SK-MEL-5 (cell line): ENCODE measurements around the gene POLD2. TPM values are rescaled to one million over a fixed set of nuclear protein-coding genes. Genes with fewer than 3 reads are reported as not detected.

ENCODE experiments used
- DNase-seq: peaks from one replicate; pipeline ENCODE4 v3.0.0-alpha.2; 2016; ENCODE audit warnings: low read depth, low spot score
- in situ Hi-C: cut with HindIII; loops from 2 replicates; pipeline ENCODE4 v1.10.0; 2016; ENCODE audit warnings: low sequenced_read_pairs, high pct_unique_total_duplicates, low pct_unique_long_range_greater_than_20kb
- small RNA-seq, 2 experiments: library from RNA; depleted of rRNA; stranded (forward); fragments of <200 nt; gene quantifications; one replicate each; pipeline ENCODE3, GENCODE V24; 2014
- total RNA-seq: library from RNA; depleted of rRNA; stranded (reverse); fragments of >200 nt; shearing (Covaris generic); gene quantifications from 2 replicates; pipeline ENCODE4 v1.2.3, GENCODE V29; 2014; rRNA removed

POLD2 gene
- total RNA-seq, 1 experiment from 2014 or later, result 172 TPM

DNA sequence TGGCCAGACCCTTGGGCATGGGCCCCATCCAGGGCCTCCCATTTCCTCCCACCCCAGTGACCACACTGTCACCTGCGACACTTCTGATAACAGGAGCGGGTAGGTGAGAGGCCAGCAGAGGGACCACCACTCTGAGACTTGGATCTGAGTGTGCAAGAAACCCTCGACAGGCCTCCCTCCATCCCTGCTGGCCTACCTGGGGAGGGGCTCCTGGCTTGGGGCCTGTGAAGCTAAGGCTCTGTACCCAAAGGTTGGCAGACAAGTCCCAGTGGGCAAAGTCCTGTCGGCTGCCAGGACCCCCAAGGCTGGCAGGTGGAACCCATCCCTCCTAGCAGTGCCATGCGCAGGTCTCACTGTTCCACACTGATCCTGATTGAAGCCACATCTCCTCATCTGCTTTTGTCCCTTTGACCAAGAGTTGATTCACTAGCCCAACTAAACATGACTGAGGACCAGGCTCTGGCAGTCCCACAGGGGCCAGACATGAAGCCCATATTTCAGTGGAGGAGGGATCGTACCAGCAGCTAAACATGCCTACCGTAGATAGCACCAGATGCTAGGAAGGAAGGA is 56.8 kb downstream of the POLD2 start:
- DNase-seq, result no peak
- in situ Hi-C loops, result no loop called here

DNA sequence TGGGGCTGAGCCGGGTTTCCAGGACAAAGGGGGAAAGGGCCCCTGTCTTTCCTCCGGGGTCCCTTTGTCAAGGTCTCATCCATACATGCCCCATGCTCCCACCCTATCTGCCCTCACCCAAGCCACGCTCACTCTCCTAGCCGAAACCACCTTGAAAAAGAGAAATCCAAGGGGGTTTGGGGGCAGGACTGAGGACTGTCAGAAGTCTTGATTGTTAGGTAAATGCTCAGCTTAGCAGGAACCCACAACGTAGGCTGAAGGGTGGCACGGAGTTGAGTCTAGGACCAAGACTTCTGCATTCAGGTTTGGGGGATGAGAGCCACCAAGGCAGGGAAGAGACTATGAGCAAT is 57.3 kb downstream of the POLD2 start:
- no peak for DNase-seq
- in situ Hi-C loops, result no loop called here

DNA sequence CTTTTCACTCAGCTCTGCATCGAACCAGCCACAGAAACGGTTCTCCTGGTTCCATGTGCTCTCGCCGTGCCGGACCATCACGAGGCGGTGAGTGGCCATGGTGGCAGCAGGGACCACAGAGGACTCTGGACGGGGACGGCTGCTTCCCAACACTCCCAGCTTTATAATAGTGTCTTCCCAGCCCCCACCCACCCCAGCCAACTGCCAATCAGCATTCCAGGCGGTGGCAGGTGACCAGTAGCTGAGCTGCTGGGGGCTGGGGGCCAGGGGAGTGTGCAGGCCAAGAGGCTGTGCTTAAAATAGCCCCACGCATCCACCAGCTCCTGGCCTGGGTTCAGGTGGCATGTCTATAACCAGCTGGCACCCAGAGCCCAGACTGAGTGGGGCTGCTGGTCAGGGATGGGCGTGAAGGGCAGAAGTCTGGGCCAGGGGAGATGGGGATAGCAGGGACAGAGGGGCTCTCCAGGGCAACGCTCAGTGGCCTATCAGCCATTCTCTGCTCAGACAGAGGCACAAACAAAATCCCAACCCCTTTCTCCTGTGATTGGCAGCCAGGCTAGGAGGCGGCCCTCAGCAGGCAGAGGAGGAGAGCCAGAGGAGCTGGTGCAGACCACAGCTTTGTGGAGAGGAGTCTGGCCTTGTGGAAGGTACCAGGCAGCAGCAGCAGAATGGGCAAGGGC is 57.8 kb downstream of the POLD2 start, which contains the start of gene PGAM2:
PGAM2 (minus strand) TSS at position 137 of the 680 bp plus-strand sequence; CDS start at position 99, 38 bp downstream.
- in situ Hi-C loops, result no loop called here

DNA sequence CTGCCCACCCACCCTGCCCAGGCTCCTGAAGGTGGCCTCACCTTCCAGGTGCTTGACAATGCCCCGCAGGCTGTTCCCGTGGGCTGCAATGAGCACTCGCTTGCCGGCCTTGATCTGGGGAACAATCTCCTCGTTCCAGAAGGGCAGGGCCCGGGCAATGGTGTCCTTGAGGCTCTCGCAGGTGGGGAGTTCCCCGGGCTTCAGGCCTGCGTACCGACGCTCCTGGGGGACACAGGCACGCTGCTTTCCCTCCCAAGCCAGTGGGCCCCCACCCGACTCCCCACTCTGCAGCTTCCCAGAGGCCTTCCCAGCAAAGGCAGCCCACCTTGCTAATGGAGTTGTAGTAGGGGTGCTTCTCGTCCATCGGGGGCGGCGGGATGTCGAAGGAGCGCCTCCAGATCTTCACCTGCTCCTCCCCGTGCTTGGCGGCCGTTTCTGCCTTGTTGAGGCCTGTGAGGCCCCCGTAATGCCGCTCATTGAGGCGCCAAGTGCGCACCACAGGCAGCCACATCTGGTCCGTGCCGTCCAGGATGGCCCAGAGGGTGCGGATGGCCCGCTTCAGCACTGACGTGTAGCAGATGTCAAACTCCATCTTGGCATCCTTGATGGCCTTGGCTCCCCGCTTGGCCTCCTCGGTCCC is 58.4 kb downstream of the POLD2 start:
- no peak for DNase-seq
- in situ Hi-C loops, result no loop called here

More for the DNA sequence above, 57.8 kb downstream of the POLD2 start, which contains the start of gene PGAM2:
- peak; percentile 59 for DNase-seq

Small RNA genes within 50 kb of the gene (small RNA-seq; reads per million reads assigned to genes)
- gene RNA5SP230, result 0 to 0.05 reads per million in 2 experiments

Other genes with a start within 250 kb of the POLD2 start
- 39.3 and 44.3 TPM in 2 replicates for gene URGCP, start 217.0 kb downstream of the POLD2 start, total RNA-seq
- gene UBE2D4, start 197.1 kb downstream of the POLD2 start, total RNA-seq, result 25.7 and 27.7 TPM in 2 replicates
- not detected in 2 replicates for gene SPDYE1, start 125.7 kb downstream of the POLD2 start, total RNA-seq
- 146 and 161 TPM in 2 replicates for gene DBNL, start 78.8 kb downstream of the POLD2 start, total RNA-seq
- not detected in 2 replicates for gene PGAM2, start 58.0 kb downstream of the POLD2 start, total RNA-seq
- 12.7 and 13.7 TPM in 2 replicates for gene POLM, start 41.0 kb downstream of the POLD2 start, total RNA-seq
- gene AEBP1, start 19.2 kb downstream of the POLD2 start, total RNA-seq, result not detected in 2 replicates
- not detected in 2 replicates for gene MYL7, start 17.8 kb upstream of the POLD2 start, total RNA-seq
- not detected in 2 replicates for gene GCK, start 65.9 kb upstream of the POLD2 start, total RNA-seq
- 159 and 163 TPM in 2 replicates for gene YKT6, start 77.4 kb upstream of the POLD2 start, total RNA-seq
- gene CAMK2B, start 202.0 kb upstream of the POLD2 start, total RNA-seq, result 0.13 and 0.37 TPM in 2 replicates